GM23248 (cell line): ENCODE results near the gene AGAP1. TPM values are rescaled to one million over a fixed set of nuclear protein-coding genes. Genes with fewer than 3 reads are reported as not detected.

ENCODE experiments used
- DNase-seq: peaks from one replicate; pipeline ENCODE4 v3.0.0-alpha.2; 2015
- H2AFZ ChIP-seq: fragments of 200-600 bp; sonication (generic); 2 replicates; pipeline ENCODE4 v1.6.1; 2016; ENCODE audit warnings: antibody characterized with exemption
- H3F3A ChIP-seq: fragments of 200-600 bp; sonication (generic); 2 replicates; pipeline ENCODE4 v1.6.1; 2016; ENCODE audit warnings: mild to moderate bottlenecking, antibody characterized with exemption, mixed run types; ENCODE audit not compliant: insufficient read depth
- H3K27ac ChIP-seq: fragments of 200-600 bp; sonication (generic); 2 replicates; pipeline ENCODE4 v1.5.1; 2016; ENCODE audit warnings: mild to moderate bottlenecking
- H3K27me3 ChIP-seq: fragments of 200-600 bp; sonication (generic); replicated peaks from 2 replicates; pipeline ENCODE4 v1.6.1; 2016; ENCODE audit warnings: mild to moderate bottlenecking; ENCODE audit not compliant: insufficient read depth
- H3K36me3 ChIP-seq: fragments of 200-600 bp; sonication (generic); 2 replicates; pipeline ENCODE4 v1.6.1; 2016; ENCODE audit warnings: low read depth, mild to moderate bottlenecking
- H3K4me1 ChIP-seq: fragments of 200-600 bp; sonication (generic); 2 replicates; pipeline ENCODE4 v1.6.1; 2016; ENCODE audit warnings: mild to moderate bottlenecking; ENCODE audit not compliant: insufficient read depth
- H3K4me2 ChIP-seq: fragments of 200-600 bp; sonication (generic); one replicate; pipeline ENCODE4 v1.6.1; 2016; ENCODE audit warnings: mild to moderate bottlenecking; ENCODE audit not compliant: unreplicated experiment
- H3K4me3 ChIP-seq: fragments of 200-600 bp; sonication (generic); 2 replicates; pipeline ENCODE4 v1.5.1; 2016; ENCODE audit warnings: mild to moderate bottlenecking
- H3K79me2 ChIP-seq: fragments of 200-600 bp; sonication (generic); 2 replicates; pipeline ENCODE4 v1.6.1; 2016; ENCODE audit warnings: mild to moderate bottlenecking; ENCODE audit not compliant: insufficient read depth
- H3K9ac ChIP-seq: fragments of 200-600 bp; sonication (generic); 2 replicates; pipeline ENCODE4 v1.6.1; 2016; ENCODE audit warnings: mild to moderate bottlenecking
- H3K9me2 ChIP-seq: fragments of 200-600 bp; sonication (generic); 2 replicates; pipeline ENCODE4 v1.6.1; 2016; ENCODE audit warnings: mixed run types, mild to moderate bottlenecking, moderate library complexity; ENCODE audit not compliant: insufficient read depth
- H3K9me3 ChIP-seq: fragments of 200-600 bp; sonication (generic); one replicate; pipeline ENCODE4 v1.6.1; 2017; ENCODE audit warnings: low read depth
- H4K20me1 ChIP-seq: fragments of 200-600 bp; sonication (generic); 2 replicates; pipeline ENCODE4 v1.6.0; 2016; ENCODE audit not compliant: insufficient read depth
- EZH2 ChIP-seq: fragments of 200-600 bp; sonication (generic); IDR thresholded peaks from 2 replicates; pipeline ENCODE4 v1.6.1; 2018; ENCODE audit warnings: antibody characterized with exemption, mild to moderate bottlenecking; ENCODE audit not compliant: insufficient read depth, poor library complexity, severe bottlenecking
- EZH2phosphoT487 ChIP-seq: fragments of 200-600 bp; sonication (generic); IDR thresholded peaks from 2 replicates; pipeline ENCODE4 v1.6.1; 2018; ENCODE audit warnings: antibody characterized with exemption, moderate library complexity, mild to moderate bottlenecking, low read depth; ENCODE audit not compliant: insufficient read depth
- WGBS, 2 experiments: methylation state at CpG; one replicate each; pipeline ENCODE4 v1.1.6; 2015 to 2017; ENCODE audit warnings: low lambda C conversion rate in 2 of 2, low coverage in 1 of 2; ENCODE audit errors: missing lambda C conversion rate in 2 of 2; 5-methylcytosine and 5-hydroxymethylcytosine counted together
- in situ Hi-C: fragments of 300-500 bp; cut with MboI; formaldehyde crosslinking; loops from 2 replicates; pipeline ENCODE4 v1.15.0; 2020
- polyA plus RNA-seq: library from polyadenylated mRNA; unstranded; fragments of >200 nt; fragmentation: Nextera tagmentation; extraction: Ambion mirVana; gene quantifications from 2 replicates; pipeline ENCODE4 v1.2.1, GENCODE V29; 2016
- total RNA-seq: library from RNA; depleted of rRNA; stranded (reverse); fragments of >200 nt; shearing (Covaris generic); gene quantifications from 2 replicates; pipeline ENCODE4 v1.2.3, GENCODE V29; 2014

The AGAP1 gene
- total and polyA plus RNA-seq, 2 experiments from 2014 or later: 2.2 to 9.9 TPM

DNA sequence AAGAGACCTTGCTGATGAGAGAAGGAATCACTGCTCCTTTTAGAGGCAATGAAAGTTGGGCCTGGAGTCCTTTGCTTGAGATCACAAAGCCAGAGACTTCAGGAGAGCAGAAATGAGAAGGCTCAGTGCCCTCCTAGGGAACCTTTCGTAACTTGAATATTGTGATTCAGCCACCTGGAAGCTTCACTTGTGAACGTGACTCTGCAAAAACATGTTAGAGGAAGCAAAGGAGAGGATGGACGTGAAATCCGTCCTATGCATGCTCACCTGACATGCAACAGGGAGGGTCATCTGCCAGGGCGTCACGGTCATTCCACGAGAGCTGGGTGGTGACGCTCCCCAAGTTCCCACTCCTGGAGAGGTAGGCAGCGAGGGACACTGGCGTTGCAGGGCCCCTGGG is 243.6 kb downstream of the AGAP1 start:
- no peaks in the 10 kb centered on the region for H3K79me2 ChIP-seq
- H2AFZ ChIP-seq: no peak overlapping the region
- no peak overlapping the region for H3K9ac ChIP-seq
- H3K9me3 ChIP-seq: no peaks in the 10 kb centered on the region
- DNase-seq: no peak
- H4K20me1 ChIP-seq: no peaks in the 10 kb centered on the region
- WGBS, 2 experiments: 80 to 83% methylated on average over 10 of the region's 10 CpGs
- no peak overlapping the region for H3K4me2 ChIP-seq
- no peak overlapping the region for H3K4me3 ChIP-seq
- no peaks in the 10 kb centered on the region for H3K27me3 ChIP-seq
- no peaks in the 10 kb centered on the region for H3K4me1 ChIP-seq
- H3K9me2 ChIP-seq: no peaks in the 10 kb centered on the region
- TF ChIP-seq EZH2phosphoT487 (no peak), EZH2 (no peak)
- H3F3A ChIP-seq: no peaks in the 10 kb centered on the region
- in situ Hi-C loops: no loop called here
- H3K27ac ChIP-seq: no peak overlapping the region
- no peaks in the 10 kb centered on the region for H3K36me3 ChIP-seq

DNA sequence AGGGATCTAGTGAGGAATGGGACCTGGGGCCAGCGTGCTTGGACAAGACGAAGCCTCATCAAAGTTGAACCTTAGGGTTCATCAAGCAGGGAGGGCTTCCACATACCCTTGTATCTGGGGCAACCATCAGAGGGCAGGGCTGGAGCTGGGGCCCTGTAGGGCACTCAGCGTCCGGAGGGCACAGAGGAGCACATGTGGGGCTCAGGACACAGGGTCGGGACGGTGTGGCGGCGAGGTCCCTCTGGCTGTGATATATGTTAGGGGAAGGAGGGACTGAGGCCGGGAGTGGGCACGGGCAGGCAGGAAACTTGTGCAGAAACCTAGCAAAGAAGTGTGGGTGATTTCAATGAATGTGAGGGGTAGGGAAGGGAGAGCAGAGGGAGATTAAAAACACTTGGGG is 244.0 kb downstream of the AGAP1 start:
- H3K4me1 ChIP-seq: no peaks in the 10 kb centered on the region
- H3K9ac ChIP-seq: no peak overlapping the region
- 94% methylated on average over 10 of the region's 10 CpGs for WGBS, 2 experiments
- H2AFZ ChIP-seq: no peak overlapping the region
- in situ Hi-C loops: no loop called here
- H3K79me2 ChIP-seq: no peaks in the 10 kb centered on the region
- no peaks in the 10 kb centered on the region for H3K36me3 ChIP-seq
- H3K27ac ChIP-seq: no peak overlapping the region
- H3K9me2 ChIP-seq: no peaks in the 10 kb centered on the region
- H3K4me3 ChIP-seq: no peak overlapping the region
- TF ChIP-seq EZH2phosphoT487 (no peak), EZH2 (no peak)
- no peaks in the 10 kb centered on the region for H3F3A ChIP-seq
- no peak for DNase-seq
- H4K20me1 ChIP-seq: no peaks in the 10 kb centered on the region
- H3K4me2 ChIP-seq: no peak overlapping the region
- no peaks in the 10 kb centered on the region for H3K9me3 ChIP-seq
- H3K27me3 ChIP-seq: no peaks in the 10 kb centered on the region

GRCh38 chr2:235739704-235740415 is 246.0 kb downstream of the AGAP1 start:
- Histone ChIP-seq H3K4me3 (no peak overlapping the region), H3K4me2 (no peak overlapping the region), H2AFZ (no peak overlapping the region), H3K9me3 (no peaks in the 10 kb centered on the region), H3K27me3 (no peaks in the 10 kb centered on the region), H3K4me1 (no peaks in the 10 kb centered on the region), H3K9me2 (no peaks in the 10 kb centered on the region), H3K27ac (no peak overlapping the region), H3K79me2 (no peaks in the 10 kb centered on the region), H4K20me1 (no peaks in the 10 kb centered on the region), H3K36me3 (no peaks in the 10 kb centered on the region), H3F3A (no peaks in the 10 kb centered on the region), H3K9ac (no peak overlapping the region)
- TF ChIP-seq EZH2phosphoT487 (no peak), EZH2 (no peak)
- DNase-seq: no peak
- in situ Hi-C loops: loop anchor here (5.0 to 10.0 kb wide), 2 partner anchors 138 to 605 kb away; no protein-coding TSS in a partner anchor
- 78 to 79% methylated on average over 27 to 29 of the region's 29 CpGs for WGBS, 2 experiments

DNA sequence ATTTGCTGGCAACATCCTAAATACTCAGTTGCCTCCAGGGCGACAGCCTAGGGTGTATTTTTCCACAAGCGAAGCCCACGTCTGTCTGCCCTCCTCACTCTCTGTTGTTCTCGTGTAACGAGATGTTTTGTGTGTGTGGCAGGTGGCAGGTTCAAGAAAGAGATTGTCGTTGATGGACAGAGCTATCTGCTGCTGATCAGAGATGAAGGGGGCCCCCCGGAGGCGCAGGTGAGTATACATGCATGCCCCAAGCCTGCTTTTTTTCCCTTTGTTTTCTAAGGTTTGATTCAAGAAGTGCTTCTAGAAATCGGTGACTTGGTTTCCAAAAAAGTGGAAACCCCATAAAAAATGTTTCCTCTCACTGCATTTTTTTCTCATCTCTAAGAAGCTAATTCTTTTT is 247.0 kb downstream of the AGAP1 start:
- H3K4me3 ChIP-seq: no peak overlapping the region
- H2AFZ ChIP-seq: no peak overlapping the region
- H3K9me2 ChIP-seq: no peaks in the 10 kb centered on the region
- no peak overlapping the region for H3K9ac ChIP-seq
- in situ Hi-C loops: loop anchor here (5.0 to 10.0 kb wide), 2 partner anchors 139 to 606 kb away; no protein-coding TSS in a partner anchor
- DNase-seq: no peak
- no peaks in the 10 kb centered on the region for H3F3A ChIP-seq
- H3K27ac ChIP-seq: no peak overlapping the region
- WGBS, 2 experiments: 67 to 72% methylated on average over 9 of the region's 9 CpGs
- no peaks in the 10 kb centered on the region for H4K20me1 ChIP-seq
- H3K79me2 ChIP-seq: no peaks in the 10 kb centered on the region
- no peaks in the 10 kb centered on the region for H3K9me3 ChIP-seq
- no peaks in the 10 kb centered on the region; the same call in 1 of the 2 replicates for H3K36me3 ChIP-seq
- H3K27me3 ChIP-seq: no peaks in the 10 kb centered on the region
- no peak overlapping the region for H3K4me2 ChIP-seq
- no peaks in the 10 kb centered on the region for H3K4me1 ChIP-seq
- TF ChIP-seq EZH2phosphoT487: no peak
- no peak for TF ChIP-seq EZH2
